Measurements from ENCODE around the gene PTPRG.

DNA sequence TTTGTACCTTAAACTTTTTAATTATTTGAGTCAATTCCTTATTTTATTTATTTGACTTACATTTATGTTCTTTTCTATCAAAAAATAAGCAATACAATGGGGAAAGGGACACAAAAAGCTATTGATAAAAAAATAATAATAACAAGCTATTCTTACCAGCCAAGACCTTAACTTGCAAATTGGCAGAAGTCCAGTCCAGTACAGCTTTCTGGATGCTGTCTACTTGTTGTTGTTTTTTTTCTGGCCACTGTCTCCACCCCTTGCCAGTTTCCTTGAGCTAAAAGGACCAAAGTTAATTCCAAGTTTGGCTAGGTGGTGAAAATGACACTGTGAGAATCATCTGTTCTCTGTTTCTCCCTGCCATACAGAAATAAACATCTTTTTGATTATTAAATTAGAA is 232.2 kb downstream of the PTPRG start:
- TF ChIP-seq POLR2A (IDR thresholded peaks at IDR 0.05) (no peak), CTCF (IDR thresholded peaks at IDR 0.05) (no peak)
